A549 treated with Mapracorat at 1 μM for 4 hours (cell line): ENCODE results near the gene DEFB112. TPM values are rescaled to one million over a fixed set of nuclear protein-coding genes. Genes with fewer than 3 reads are reported as not detected.

Source experiments
- total RNA-seq: library from RNA; stranded (reverse); fragments of 200-300 nt; extraction: Qiagen RNA extraction; gene quantifications from 5 replicates; pipeline ENCODE4 v1.2.3, GENCODE V29; 2022

DEFB112 gene
- not detected in 5 replicates for total RNA-seq

GRCh38 chr6:50049829-50050228, at the start of gene DEFB112:
DEFB112 (minus strand) TSS chr6:50049929; CDS start chr6:50049869, 60 bp downstream.

GRCh38 chr6:50021894-50022293, 27.8 kb downstream of the DEFB112 start, which contains the start of gene DEFB110:
DEFB110 (minus strand) TSS chr6:50021994; CDS start chr6:50021935, 59 bp downstream.

Other genes with a start within 250 kb of the DEFB112 start
- not detected in 5 replicates for gene CRISP1, start 183.4 kb downstream of the DEFB112 start, total RNA-seq
- not detected in 5 replicates for gene DEFB114, start 85.8 kb downstream of the DEFB112 start, total RNA-seq
- gene DEFB113, start 80.3 kb downstream of the DEFB112 start, total RNA-seq: not detected in 5 replicates
- not detected in 5 replicates for gene DEFB110, start 27.9 kb downstream of the DEFB112 start, total RNA-seq